ENCODE measurements around the gene TRABD2B. TPM values are rescaled to one million over a fixed set of nuclear protein-coding genes. Genes with fewer than 3 reads are reported as not detected.

The TRABD2B gene
- total and polyA plus RNA-seq, 2 of the 13 experiments (the other 11 are each of a cell fraction or from before 2014, with no cell fraction given), result 0.04 TPM; not detected in 1

DNA sequence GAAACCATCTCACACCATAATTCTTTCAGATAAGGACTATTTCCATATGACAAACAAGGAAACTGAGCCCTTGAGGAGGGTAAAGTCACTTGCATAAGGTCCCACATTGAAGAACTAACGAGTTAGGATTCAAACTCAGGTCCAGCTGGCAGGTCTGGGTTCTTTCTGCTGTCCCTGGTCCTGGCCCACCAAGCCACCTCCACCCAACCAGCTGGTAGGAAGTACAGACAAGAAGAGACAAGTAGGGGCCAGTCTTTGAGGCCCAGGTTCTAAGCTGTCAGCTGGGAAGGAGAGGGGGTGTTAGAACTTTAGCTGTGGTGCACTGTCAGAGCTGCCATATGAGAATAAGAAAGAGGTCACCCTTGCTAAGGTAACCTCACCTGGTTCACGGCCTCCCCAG is 188.6 kb downstream of the TRABD2B start:
- 12% methylated on average over 2 of the region's 2 CpGs for WGBS (ENCODE audit: low lambda C conversion rate)
- in situ Hi-C loops (cut with HindIII; ENCODE audit: extremely low pct_ligation_motif_present, low pct_unique_long_range_greater_than_20kb), result no loop called here
- TF ChIP-seq ZFP36 (IDR thresholded peaks at IDR 0.05; ENCODE audit: borderline replicate concordance, low read depth, low read length, partially characterized antibody), result no peak
- no peak for TF ChIP-seq ZNF326 (CRISPR knock-in tag; IDR thresholded peaks at IDR 0.05; ENCODE audit: borderline replicate concordance)
- TF ChIP-seq POLR2AphosphoS2 (IDR thresholded peaks at IDR 0.05; ENCODE audit: low read depth, low read length), result no peak
- TF ChIP-seq ZNF720 (CRISPR knock-in tag; IDR thresholded peaks at IDR 0.05), result no peak
- 0 out of 2 replicates have a peak, but pooled peaks have one; percentile 10 for TF ChIP-seq ZNF230 (CRISPR knock-in tag; IDR thresholded peaks at IDR 0.05)
- TF ChIP-seq, protein P1, sequence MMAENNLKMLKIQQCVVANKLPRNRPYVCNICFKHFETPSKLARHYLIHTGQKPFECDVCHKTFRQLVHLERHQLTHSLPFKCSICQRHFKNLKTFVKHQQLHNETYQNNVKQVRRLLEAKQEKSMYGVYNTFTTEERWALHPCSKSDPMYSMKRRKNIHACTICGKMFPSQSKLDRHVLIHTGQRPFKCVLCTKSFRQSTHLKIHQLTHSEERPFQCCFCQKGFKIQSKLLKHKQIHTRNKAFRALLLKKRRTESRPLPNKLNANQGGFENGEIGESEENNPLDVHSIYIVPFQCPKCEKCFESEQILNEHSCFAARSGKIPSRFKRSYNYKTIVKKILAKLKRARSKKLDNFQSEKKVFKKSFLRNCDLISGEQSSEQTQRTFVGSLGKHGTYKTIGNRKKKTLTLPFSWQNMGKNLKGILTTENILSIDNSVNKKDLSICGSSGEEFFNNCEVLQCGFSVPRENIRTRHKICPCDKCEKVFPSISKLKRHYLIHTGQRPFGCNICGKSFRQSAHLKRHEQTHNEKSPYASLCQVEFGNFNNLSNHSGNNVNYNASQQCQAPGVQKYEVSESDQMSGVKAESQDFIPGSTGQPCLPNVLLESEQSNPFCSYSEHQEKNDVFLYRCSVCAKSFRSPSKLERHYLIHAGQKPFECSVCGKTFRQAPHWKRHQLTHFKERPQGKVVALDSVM (CRISPR knock-in tag; IDR thresholded peaks at IDR 0.05), result no peak
- TF ChIP-seq, protein P2, sequence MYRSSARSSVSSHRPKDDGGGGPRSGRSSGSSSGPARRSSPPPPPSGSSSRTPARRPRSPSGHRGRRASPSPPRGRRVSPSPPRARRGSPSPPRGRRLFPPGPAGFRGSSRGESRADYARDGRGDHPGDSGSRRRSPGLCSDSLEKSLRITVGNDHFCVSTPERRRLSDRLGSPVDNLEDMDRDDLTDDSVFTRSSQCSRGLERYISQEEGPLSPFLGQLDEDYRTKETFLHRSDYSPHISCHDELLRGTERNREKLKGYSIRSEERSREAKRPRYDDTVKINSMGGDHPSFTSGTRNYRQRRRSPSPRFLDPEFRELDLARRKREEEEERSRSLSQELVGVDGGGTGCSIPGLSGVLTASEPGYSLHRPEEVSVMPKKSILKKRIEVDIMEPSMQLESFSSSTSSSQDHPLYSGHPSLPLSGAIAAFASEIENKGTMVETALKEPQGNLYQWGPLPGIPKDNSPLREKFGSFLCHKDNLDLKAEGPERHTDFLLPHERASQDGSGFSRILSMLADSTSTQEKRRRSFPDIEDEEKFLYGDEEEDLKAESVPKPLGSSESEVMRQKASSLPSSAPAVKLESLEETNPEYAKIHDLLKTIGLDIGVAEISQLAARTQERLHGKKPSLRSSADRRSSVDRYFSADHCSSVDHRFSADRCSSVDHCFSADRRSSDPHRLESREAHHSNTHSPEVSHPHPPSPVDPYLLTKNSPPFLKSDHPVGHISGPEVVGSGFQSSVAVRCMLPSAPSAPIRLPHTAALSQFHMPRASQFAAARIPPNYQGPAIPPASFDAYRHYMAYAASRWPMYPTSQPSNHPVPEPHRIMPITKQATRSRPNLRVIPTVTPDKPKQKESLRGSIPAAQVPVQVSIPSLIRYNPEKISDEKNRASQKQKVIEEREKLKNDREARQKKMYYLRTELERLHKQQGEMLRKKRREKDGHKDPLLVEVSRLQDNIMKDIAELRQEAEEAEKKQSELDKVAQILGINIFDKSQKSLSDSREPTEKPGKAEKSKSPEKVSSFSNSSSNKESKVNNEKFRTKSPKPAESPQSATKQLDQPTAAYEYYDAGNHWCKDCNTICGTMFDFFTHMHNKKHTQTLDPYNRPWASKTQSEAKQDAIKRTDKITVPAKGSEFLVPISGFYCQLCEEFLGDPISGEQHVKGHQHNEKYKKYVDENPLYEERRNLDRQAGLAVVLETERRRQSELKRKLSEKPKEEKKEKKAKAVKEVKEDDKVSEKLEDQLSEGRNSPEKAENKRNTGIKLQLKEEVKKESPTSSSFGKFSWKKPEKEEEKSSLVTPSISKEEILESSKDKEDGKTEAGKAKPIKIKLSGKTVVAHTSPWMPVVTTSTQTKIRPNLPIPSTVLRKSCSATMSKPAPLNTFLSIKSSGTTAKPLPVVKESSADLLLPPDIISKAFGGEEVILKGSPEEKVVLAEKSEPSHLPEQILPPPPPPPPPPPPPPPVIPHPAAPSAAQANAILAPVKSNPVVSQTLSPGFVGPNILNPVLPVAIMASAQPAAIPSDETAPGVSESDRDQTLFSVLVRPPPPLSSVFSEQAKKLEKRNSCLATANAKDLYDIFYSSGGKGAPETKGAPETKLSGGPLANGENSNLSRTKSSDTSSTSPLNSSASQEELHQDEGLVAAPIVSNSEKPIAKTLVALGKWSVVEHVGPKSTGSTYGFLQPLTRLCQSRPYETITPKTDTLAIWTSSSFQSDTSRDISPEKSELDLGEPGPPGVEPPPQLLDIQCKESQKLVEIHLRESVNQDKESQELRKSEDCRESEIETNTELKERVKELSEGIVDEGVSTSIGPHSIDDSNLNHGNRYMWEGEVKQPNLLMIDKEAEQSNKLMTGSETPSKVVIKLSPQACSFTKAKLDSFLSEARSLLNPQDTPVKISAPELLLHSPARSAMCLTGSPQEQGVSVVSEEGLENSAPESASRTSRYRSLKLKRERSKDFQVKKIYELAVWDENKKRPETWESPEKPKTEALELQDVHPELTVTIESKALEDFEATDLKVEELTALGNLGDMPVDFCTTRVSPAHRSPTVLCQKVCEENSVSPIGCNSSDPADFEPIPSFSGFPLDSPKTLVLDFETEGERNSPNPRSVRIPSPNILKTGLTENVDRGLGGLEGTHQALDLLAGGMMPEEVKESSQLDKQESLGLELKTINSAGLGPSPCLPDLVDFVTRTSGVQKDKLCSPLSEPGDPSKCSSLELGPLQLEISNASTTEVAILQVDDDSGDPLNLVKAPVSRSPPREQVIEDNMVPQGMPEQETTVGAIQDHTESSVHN (CRISPR knock-in tag; IDR thresholded peaks at IDR 0.05), result 0 out of 2 replicates have a peak, but pooled peaks have one; percentile 20
- 0 out of 2 replicates have a peak, but pooled peaks have one; percentile 21 for TF ChIP-seq MEIS1 (CRISPR knock-in tag; IDR thresholded peaks at IDR 0.05; ENCODE audit: borderline replicate concordance)
- TF ChIP-seq, protein P3, sequence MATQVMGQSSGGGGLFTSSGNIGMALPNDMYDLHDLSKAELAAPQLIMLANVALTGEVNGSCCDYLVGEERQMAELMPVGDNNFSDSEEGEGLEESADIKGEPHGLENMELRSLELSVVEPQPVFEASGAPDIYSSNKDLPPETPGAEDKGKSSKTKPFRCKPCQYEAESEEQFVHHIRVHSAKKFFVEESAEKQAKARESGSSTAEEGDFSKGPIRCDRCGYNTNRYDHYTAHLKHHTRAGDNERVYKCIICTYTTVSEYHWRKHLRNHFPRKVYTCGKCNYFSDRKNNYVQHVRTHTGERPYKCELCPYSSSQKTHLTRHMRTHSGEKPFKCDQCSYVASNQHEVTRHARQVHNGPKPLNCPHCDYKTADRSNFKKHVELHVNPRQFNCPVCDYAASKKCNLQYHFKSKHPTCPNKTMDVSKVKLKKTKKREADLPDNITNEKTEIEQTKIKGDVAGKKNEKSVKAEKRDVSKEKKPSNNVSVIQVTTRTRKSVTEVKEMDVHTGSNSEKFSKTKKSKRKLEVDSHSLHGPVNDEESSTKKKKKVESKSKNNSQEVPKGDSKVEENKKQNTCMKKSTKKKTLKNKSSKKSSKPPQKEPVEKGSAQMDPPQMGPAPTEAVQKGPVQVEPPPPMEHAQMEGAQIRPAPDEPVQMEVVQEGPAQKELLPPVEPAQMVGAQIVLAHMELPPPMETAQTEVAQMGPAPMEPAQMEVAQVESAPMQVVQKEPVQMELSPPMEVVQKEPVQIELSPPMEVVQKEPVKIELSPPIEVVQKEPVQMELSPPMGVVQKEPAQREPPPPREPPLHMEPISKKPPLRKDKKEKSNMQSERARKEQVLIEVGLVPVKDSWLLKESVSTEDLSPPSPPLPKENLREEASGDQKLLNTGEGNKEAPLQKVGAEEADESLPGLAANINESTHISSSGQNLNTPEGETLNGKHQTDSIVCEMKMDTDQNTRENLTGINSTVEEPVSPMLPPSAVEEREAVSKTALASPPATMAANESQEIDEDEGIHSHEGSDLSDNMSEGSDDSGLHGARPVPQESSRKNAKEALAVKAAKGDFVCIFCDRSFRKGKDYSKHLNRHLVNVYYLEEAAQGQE (IDR thresholded peaks at IDR 0.05; ENCODE audit: borderline replicate concordance in 1 of 2, low read depth in 1 of 2, low read length in 2 of 2), result peak; percentile 22 to 87

More for the DNA sequence above, 188.6 kb downstream of the TRABD2B start:
- Histone ChIP-seq H4K20me1 (ENCODE audit: insufficient read depth, low read length) (no peaks in the 10 kb centered on the region), H3K9me3 (ENCODE audit: low read length) (no peaks in the 10 kb centered on the region), H3K27ac (ENCODE audit: extremely low read length, insufficient read depth, low read length) (no peak overlapping the region), H3K4me3 (replicated peaks in 1 of 3; ENCODE audit: insufficient read depth in 1 of 3, low read depth in 2 of 3, low read length in 3 of 3) (no peak overlapping the region; a peak in 1 of 6 replicates), H3K4me1 (ENCODE audit: insufficient read depth, low read length) (peaks cover 45% of the 10 kb centered on the region), H3K36me3 (replicated peaks in 1 of 2; ENCODE audit: control insufficient read depth in 1 of 2, insufficient read depth in 2 of 2, low read length in 2 of 2) (no peaks in the 10 kb centered on the region), H3K79me2 (ENCODE audit: insufficient read depth, low read length) (no peaks in the 10 kb centered on the region), H3K27me3 (ENCODE audit: control insufficient read depth in 1 of 2, insufficient read depth in 2 of 2, low read length in 2 of 2) (no peaks in the 10 kb centered on the region; a peak in 1 of 5 replicates), H2AFZ (ENCODE audit: low read length) (no peak overlapping the region), H3K9ac (ENCODE audit: insufficient read depth, low read depth, low read length) (no peak overlapping the region), H3K4me2 (ENCODE audit: low read depth, low read length) (peak overlapping the region; percentile 52)
- CTCF ChIA-PET (ENCODE audit: low intra/inter-chr PET ratio, low total read pairs), result no interaction called here
- DNase-seq (ENCODE audit: low spot score) (no peak), FAIRE-seq (no peak), ATAC-seq (no peak)
- BruUV-seq (replicated peaks), result no TSS peak
- intact Hi-C loops (cut with micrococcal nuclease; ENCODE audit: unreplicated experiment), result no loop called here
- POLR2A ChIA-PET, result no interaction called here
